ENCODE results near the gene RNF215. TPM values are rescaled to one million over a fixed set of nuclear protein-coding genes. Genes with fewer than 3 reads are reported as not detected.

The RNF215 gene
- total and polyA plus RNA-seq, 2 experiments from 2014 or later = 7.2 to 18.1 TPM

DNA sequence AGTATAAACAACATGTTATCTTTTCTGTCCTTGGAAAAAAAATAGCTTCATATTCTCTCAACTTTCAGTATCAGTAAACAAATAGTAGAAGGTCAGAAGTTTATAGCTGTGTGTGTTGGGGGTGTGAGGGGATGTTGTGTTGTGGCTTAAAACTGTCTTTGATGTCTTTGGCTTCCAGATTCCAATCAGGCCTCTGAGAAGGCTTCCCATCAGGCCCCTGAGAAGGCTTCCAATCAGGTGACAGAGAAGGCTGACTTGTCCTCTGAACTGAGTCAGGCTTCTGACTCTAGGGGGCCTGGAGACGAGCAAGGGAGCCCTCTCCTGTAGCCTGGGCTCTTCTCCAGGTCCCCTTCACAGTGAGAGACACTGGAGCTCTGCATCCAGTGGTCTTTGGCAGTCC lies 47.6 kb upstream of the RNF215 start:
- H3K9me2 ChIP-seq (replicated peaks; ENCODE audit: insufficient read depth) = no peaks in the 10 kb centered on the region
- 55% methylated on average over 1 of the region's 1 CpG for WGBS (ENCODE audit: low lambda C conversion rate, missing lambda C conversion rate)
- no peak overlapping the region for H3K4me2 ChIP-seq
- no peaks in the 10 kb centered on the region for H3K4me1 ChIP-seq (ENCODE audit: insufficient read depth)
- no peak for TF ChIP-seq CTCF (IDR thresholded peaks at IDR 0.05; ENCODE audit: poor library complexity)
- TF ChIP-seq EZH2 (IDR thresholded peaks at IDR 0.05; ENCODE audit: borderline replicate concordance) = no peak
- TF ChIP-seq EZH2phosphoT487 (IDR thresholded peaks at IDR 0.05; ENCODE audit: low read depth, severe bottlenecking, unreplicated experiment) = no peak
- DNase-seq (ENCODE audit: low spot score) = no peak
- H3K9me3 ChIP-seq (ENCODE audit: low read depth) = no peaks in the 10 kb centered on the region
- H3K36me3 ChIP-seq (replicated peaks; ENCODE audit: insufficient read depth, low read depth) = no peaks in the 10 kb centered on the region
- no peaks in the 10 kb centered on the region for H3K27me3 ChIP-seq
- no peak overlapping the region for H2AFZ ChIP-seq
- no peak overlapping the region for H3K27ac ChIP-seq
- H4K20me1 ChIP-seq (ENCODE audit: insufficient read depth, poor library complexity, severe bottlenecking) = no peaks in the 10 kb centered on the region
- H3K79me2 ChIP-seq = no peaks in the 10 kb centered on the region
- H3K4me3 ChIP-seq = no peak overlapping the region

- Histone ChIP-seq H3K27ac (no peak overlapping the region), H3K4me2 (no peak overlapping the region), H3K27me3 (no peaks in the 10 kb centered on the region), H3K9me2 (replicated peaks; ENCODE audit: insufficient read depth) (no peaks in the 10 kb centered on the region), H3K9me3 (ENCODE audit: low read depth) (no peaks in the 10 kb centered on the region), H3K79me2 (no peaks in the 10 kb centered on the region), H3K36me3 (replicated peaks; ENCODE audit: insufficient read depth, low read depth) (no peaks in the 10 kb centered on the region), H4K20me1 (ENCODE audit: insufficient read depth, poor library complexity, severe bottlenecking) (no peaks in the 10 kb centered on the region), H3K4me1 (ENCODE audit: insufficient read depth) (no peaks in the 10 kb centered on the region), H2AFZ (no peak overlapping the region), H3K4me3 (no peak overlapping the region)
- 100% methylated on average over 1 of the region's 1 CpG for WGBS (ENCODE audit: low lambda C conversion rate, missing lambda C conversion rate)
- no peak for DNase-seq (ENCODE audit: low spot score)
- TF ChIP-seq EZH2phosphoT487 (IDR thresholded peaks at IDR 0.05; ENCODE audit: low read depth, severe bottlenecking, unreplicated experiment) (no peak), CTCF (IDR thresholded peaks at IDR 0.05; ENCODE audit: poor library complexity) (no peak), EZH2 (IDR thresholded peaks at IDR 0.05; ENCODE audit: borderline replicate concordance) (no peak)
Measured at GRCh38 chr22:30433773-30434172, 46.6 kb upstream of the RNF215 start.

- no peak overlapping the region for H3K27ac ChIP-seq
- no peaks in the 10 kb centered on the region for H3K27me3 ChIP-seq
- H2AFZ ChIP-seq = no peak overlapping the region
- no peaks in the 10 kb centered on the region for H3K4me1 ChIP-seq (ENCODE audit: insufficient read depth)
- H3K9me2 ChIP-seq (replicated peaks; ENCODE audit: insufficient read depth) = no peaks in the 10 kb centered on the region
- no peaks in the 10 kb centered on the region for H3K9me3 ChIP-seq (ENCODE audit: low read depth)
- H3K79me2 ChIP-seq = no peaks in the 10 kb centered on the region
- no peaks in the 10 kb centered on the region for H3K36me3 ChIP-seq (replicated peaks; ENCODE audit: insufficient read depth, low read depth)
- no peaks in the 10 kb centered on the region for H4K20me1 ChIP-seq (ENCODE audit: insufficient read depth, poor library complexity, severe bottlenecking)
- 98% methylated on average over 3 of the region's 3 CpGs for WGBS (ENCODE audit: low lambda C conversion rate, missing lambda C conversion rate)
- TF ChIP-seq CTCF (IDR thresholded peaks at IDR 0.05; ENCODE audit: poor library complexity) (no peak), EZH2phosphoT487 (IDR thresholded peaks at IDR 0.05; ENCODE audit: low read depth, severe bottlenecking, unreplicated experiment) (no peak), EZH2 (IDR thresholded peaks at IDR 0.05; ENCODE audit: borderline replicate concordance) (no peak)
- no peak for DNase-seq (ENCODE audit: low spot score)
- no peak overlapping the region for H3K4me2 ChIP-seq
- no peak overlapping the region for H3K4me3 ChIP-seq
Measured at GRCh38 chr22:30433227-30433626, 46.0 kb upstream of the RNF215 start.

DNA sequence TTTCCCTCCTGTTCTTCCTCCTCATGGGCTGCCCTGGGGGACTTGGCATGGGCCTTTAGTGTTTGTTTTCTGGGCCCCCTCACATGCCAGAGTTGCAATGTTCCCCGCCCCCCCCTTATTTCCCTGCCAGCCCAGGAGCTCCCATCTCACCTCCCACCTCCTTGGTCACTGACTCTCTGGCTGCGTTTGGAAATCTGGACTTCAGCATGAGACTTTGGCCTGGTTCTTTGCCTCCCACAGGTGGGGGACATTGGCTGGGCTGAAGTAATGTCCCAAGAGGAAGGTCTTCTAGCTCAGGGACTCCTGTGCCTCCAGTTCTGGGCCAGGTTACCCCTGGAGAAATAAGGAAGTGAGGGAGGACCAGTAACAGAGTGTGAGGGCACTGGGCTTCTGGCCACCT lies 45.3 kb upstream of the RNF215 start:
- Histone ChIP-seq H3K27me3 (no peaks in the 10 kb centered on the region), H3K4me1 (ENCODE audit: insufficient read depth) (no peaks in the 10 kb centered on the region), H3K79me2 (no peaks in the 10 kb centered on the region), H3K9me2 (replicated peaks; ENCODE audit: insufficient read depth) (no peaks in the 10 kb centered on the region), H3K9me3 (ENCODE audit: low read depth) (no peaks in the 10 kb centered on the region), H4K20me1 (ENCODE audit: insufficient read depth, poor library complexity, severe bottlenecking) (no peaks in the 10 kb centered on the region), H2AFZ (no peak overlapping the region), H3K36me3 (replicated peaks; ENCODE audit: insufficient read depth, low read depth) (no peaks in the 10 kb centered on the region), H3K4me3 (no peak overlapping the region), H3K4me2 (no peak overlapping the region), H3K27ac (no peak overlapping the region)
- no peak for DNase-seq (ENCODE audit: low spot score)
- TF ChIP-seq EZH2phosphoT487 (IDR thresholded peaks at IDR 0.05; ENCODE audit: low read depth, severe bottlenecking, unreplicated experiment) = no peak
- TF ChIP-seq EZH2 (IDR thresholded peaks at IDR 0.05; ENCODE audit: borderline replicate concordance) = no peak
- no peak for TF ChIP-seq CTCF (IDR thresholded peaks at IDR 0.05; ENCODE audit: poor library complexity)
- 34% methylated on average over 2 of the region's 2 CpGs for WGBS (ENCODE audit: low lambda C conversion rate, missing lambda C conversion rate)

Measured in hepatocyte (in vitro differentiated cells).